Measurements from ENCODE around the gene VSIG10.
"Not testable (repeated sequence)": the region's sequence is repeated elsewhere in the genome, so short reads cannot be mapped to it uniquely, and the experiment has no call there.

VSIG10 gene

GRCh38 chr12:118023301-118023860, 80.4 kb downstream of the VSIG10 start:
- ChIA-PET POLR2A (no interaction called here), CTCF (interaction anchor here (0.7 to 1.9 kb wide), 3 partner anchors 10 to 148 kb away, joined by 3 to 7 read pairs (median 5); no protein-coding TSS in a partner anchor)
- TF ChIP-seq CTCF (IDR thresholded peaks at IDR 0.05; ENCODE audit: insufficient read depth, low read length, missing control alignments) = no peak
- DNase-seq (ENCODE audit: low read depth, low spot score) = no peak
- H3K4me3 ChIP-seq (ENCODE audit: low read depth, low read length) = no peak overlapping the region

GRCh38 chr12:118022728-118023109, 81.1 kb downstream of the VSIG10 start:
- ChIA-PET CTCF (interaction anchor here (0.7 to 1.9 kb wide), 3 partner anchors 11 to 148 kb away, joined by 3 to 7 read pairs (median 5); no protein-coding TSS in a partner anchor), POLR2A (no interaction called here)
- TF ChIP-seq CTCF (IDR thresholded peaks at IDR 0.05; ENCODE audit: insufficient read depth, low read length, missing control alignments) = no peak
- H3K4me3 ChIP-seq (ENCODE audit: low read depth, low read length) = no peak overlapping the region
- no peak for DNase-seq (ENCODE audit: low read depth, low spot score)

GRCh38 chr12:118022097-118022727, 81.6 kb downstream of the VSIG10 start:
- DNase-seq (ENCODE audit: low read depth, low spot score); POLR2A ChIA-PET; H3K4me3 ChIP-seq (ENCODE audit: low read depth, low read length): not testable (repeated sequence)
- CTCF ChIA-PET = interaction anchor here (1.4 to 1.9 kb wide), 2 partner anchors 13 to 147 kb away, joined by 5 to 7 read pairs; no protein-coding TSS in a partner anchor

- CTCF ChIA-PET = interaction anchor here (1.0 to 1.3 kb wide), 2 partner anchors 15 to 145 kb away, joined by 4 read pairs; no protein-coding TSS in a partner anchor
- no peak for TF ChIP-seq CTCF (IDR thresholded peaks at IDR 0.05; ENCODE audit: insufficient read depth, low read length, missing control alignments)
- no peak overlapping the region for H3K4me3 ChIP-seq (ENCODE audit: low read depth, low read length)
- DNase-seq (ENCODE audit: low read depth, low spot score) = no peak
- POLR2A ChIA-PET = no interaction called here
These were observed 83.8 kb downstream of the VSIG10 start for GRCh38 chr12:118020036-118020435.

GRCh38 chr12:118017926-118018325, 85.9 kb downstream of the VSIG10 start:
- ChIA-PET POLR2A (no interaction called here), CTCF (no interaction called here)
- H3K4me3 ChIP-seq (ENCODE audit: low read depth, low read length) = no peak overlapping the region
- no peak for DNase-seq (ENCODE audit: low read depth, low spot score)
- TF ChIP-seq CTCF (IDR thresholded peaks at IDR 0.05; ENCODE audit: insufficient read depth, low read length, missing control alignments) = no peak

GRCh38 chr12:118016424-118017264, 87.2 kb downstream of the VSIG10 start, which contains the start of gene RFC5:
TSS of gene RFC5 (plus strand) at chr12:118016703. CDS start at chr12:118016828, 125 bp downstream.
- H3K4me3 ChIP-seq (ENCODE audit: low read depth, low read length) = peak within 1 kb of the TSS; percentile 98
- ChIA-PET POLR2A (interaction anchor here (0.7 to 1.0 kb wide), 2 partner anchors 9 to 30 kb away, joined by 3 read pairs; no protein-coding TSS in a partner anchor), CTCF (interaction anchor here (1.2 to 1.4 kb wide), 2 partner anchors 19 to 141 kb away, joined by 3 to 8 read pairs; no protein-coding TSS in a partner anchor)
- peak; percentile 53 for DNase-seq (ENCODE audit: low read depth, low spot score)
- TF ChIP-seq CTCF (IDR thresholded peaks at IDR 0.05; ENCODE audit: insufficient read depth, low read length, missing control alignments) = no peak

Data from AG04449 (cell line).